BLaER1 treated with 17β-estradiol and CSF1 and Interleukin-3, amounts not matched to agents 10 nM and 100 nM (cell line): ENCODE results near the gene PLXNA3.

Experiments
- H3K27ac ChIP-seq, 11 experiments: shearing (Covaris generic); formaldehyde crosslinking; 2 replicates each; pipeline ENCODE4 v1.8.1; 2022
- H3K27me3 ChIP-seq, 11 experiments: shearing (Covaris generic); formaldehyde crosslinking; 2 replicates each; pipeline ENCODE4 v1.8.1; 2022
- H3K36me3 ChIP-seq, 11 experiments: shearing (Covaris generic); formaldehyde crosslinking; 2 replicates each; pipeline ENCODE4 v1.8.1; 2022
- H3K4me1 ChIP-seq, 10 experiments: shearing (Covaris generic); formaldehyde crosslinking; 2 replicates each; pipeline ENCODE4 v1.8.1; 2022
- H3K4me2 ChIP-seq, 11 experiments: shearing (Covaris generic); formaldehyde crosslinking; 2 replicates each; pipeline ENCODE4 v1.8.1; 2022
- H3K4me3 ChIP-seq, 10 experiments: shearing (Covaris generic); formaldehyde crosslinking; 2 replicates each; pipeline ENCODE4 v1.8.1; 2022
- H3K9ac ChIP-seq, 11 experiments: shearing (Covaris generic); formaldehyde crosslinking; 2 replicates each; pipeline ENCODE4 v1.8.1; 2022
- H3K9me3 ChIP-seq, 11 experiments: shearing (Covaris generic); formaldehyde crosslinking; replicated peaks in 1 of 11; 2 replicates each; pipeline ENCODE4 v1.8.1; 2022
- H4K20me1 ChIP-seq, 11 experiments: shearing (Covaris generic); formaldehyde crosslinking; 2 replicates each; pipeline ENCODE4 v1.8.1; 2022
- Cebpa-rat ChIP-seq, 11 experiments: shearing (Covaris generic); IDR thresholded peaks; 2 replicates each; pipeline ENCODE4 v1.8.1; 2022

Gene PLXNA3

DNA sequence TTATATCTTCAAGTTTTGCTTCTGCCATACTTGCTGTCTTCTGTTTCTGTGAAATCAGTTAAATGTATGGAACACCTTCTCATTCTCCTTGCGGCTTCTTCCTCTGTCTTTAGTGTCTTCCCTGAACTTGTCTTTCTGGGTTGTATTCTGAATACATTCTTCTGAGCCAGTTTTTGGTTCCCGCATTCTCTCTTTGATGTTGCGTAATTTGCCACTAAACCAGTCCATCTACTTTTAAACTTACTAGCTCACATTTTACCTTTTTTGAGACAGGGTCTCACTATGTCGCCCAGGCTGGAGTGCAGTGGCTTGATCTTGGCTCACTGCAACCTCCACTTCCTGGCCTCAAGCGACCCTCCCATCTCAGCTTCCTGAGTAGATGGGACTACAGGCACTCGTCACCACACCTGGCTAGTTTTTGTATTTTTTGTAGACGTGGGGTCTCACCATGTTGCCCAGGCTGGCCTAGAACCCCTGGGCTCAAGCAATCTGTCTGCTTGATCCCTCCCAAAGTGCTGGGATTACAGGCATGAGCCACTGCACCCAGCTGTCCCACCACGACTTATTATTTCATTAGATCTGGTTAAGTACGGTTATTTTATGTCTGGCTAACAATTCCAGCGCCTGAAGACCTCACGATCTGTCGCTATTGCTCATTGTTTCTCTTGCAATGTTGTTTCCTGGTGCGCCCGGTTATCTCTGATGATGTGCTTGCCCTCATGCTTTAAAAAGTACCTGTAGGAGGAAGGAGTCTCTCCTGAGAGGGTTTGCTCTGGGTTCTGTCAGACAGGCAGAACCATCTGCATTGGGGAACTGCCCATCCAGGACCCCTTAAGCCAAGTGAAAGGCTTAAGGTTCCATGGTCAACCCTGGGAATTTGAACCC lies 67.8 kb downstream of the PLXNA3 start:
- Histone ChIP-seq H3K4me3 (no peak overlapping the region), H3K36me3 (peaks cover 0 to 11% (median under 1%) of the 10 kb centered on the region in 11 experiments; a peak in 6 of 22 replicates), H3K27ac (no peak overlapping the region; a peak in 1 of 22 replicates), H4K20me1 (peaks cover 0 to 18% (median 3%) of the 10 kb centered on the region in 11 experiments; a peak in 8 of 22 replicates), H3K27me3 (peaks cover 47 to 88% (median 80%) of the 10 kb centered on the region in 11 experiments), H3K4me2 (peak overlapping the region in 2 of 11 experiments; percentile 9 to 12; a peak in 2 of 22 replicates), H3K4me1 (peaks cover 8 to 25% (median 17%) of the 10 kb centered on the region in 10 experiments; a peak in 18 of 20 replicates), H3K9me3 (no peaks in the 10 kb centered on the region), H3K9ac (no peak overlapping the region)
- TF ChIP-seq Cebpa-rat (IDR thresholded peaks at IDR 0.05), result peak in 7 of 11 experiments; percentile 15 to 79 (median 49); a peak in 7 of 22 replicates

DNA sequence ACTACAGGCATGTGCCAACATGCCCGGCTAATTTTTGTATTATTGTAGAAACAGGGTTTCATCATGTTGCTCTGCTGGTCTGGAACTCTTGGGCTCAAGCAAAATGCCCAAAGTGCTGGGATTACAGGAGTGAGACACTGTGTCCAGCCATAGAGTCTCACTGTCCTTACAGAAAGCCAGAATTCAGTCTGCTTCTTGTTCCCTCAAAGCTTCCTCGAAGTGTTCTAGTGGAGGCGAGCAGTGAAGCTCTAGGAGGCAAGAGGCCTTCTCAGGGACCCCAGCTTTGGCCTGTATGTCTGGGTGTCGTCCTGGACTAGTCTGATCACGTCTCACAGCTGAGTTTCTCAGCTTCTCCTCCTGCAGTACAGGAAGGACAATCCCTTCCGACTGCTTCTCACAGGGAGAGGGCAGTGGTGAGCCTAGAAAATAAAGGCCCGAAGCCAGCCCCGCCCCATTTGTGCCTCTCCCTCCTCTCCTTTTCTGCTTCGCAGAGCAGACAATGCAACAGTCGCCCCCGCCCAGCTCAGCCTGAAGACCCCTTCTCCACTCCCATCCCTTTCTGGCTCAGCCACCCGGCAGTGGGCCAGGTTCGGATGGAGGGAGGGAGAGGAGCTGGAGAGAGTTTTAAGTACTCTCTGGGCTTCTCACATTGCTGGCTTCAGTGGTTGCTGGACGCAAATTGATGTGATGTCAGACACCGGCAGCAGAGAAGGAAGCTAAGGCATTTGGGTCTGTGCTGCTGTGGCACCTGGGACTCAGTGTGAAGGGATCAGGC lies 69.0 kb downstream of the PLXNA3 start:
- Histone ChIP-seq H3K4me1 (peaks cover 8 to 25% (median 17%) of the 10 kb centered on the region in 10 experiments; a peak in 18 of 20 replicates), H4K20me1 (peaks cover 0 to 23% (median 6%) of the 10 kb centered on the region in 11 experiments; a peak in 9 of 22 replicates), H3K27me3 (peaks cover 47 to 88% (median 81%) of the 10 kb centered on the region in 11 experiments), H3K4me2 (peak overlapping the region; percentile 19 to 69 (median 58); a peak in 21 of 22 replicates), H3K4me3 (peak overlapping the region in 2 of 10 experiments; percentile 30 to 41; a peak in 1 of 20 replicates), H3K9ac (peak overlapping the region; percentile 23 to 59 (median 52); a peak in 18 of 22 replicates), H3K27ac (peak overlapping the region; percentile 11 to 63 (median 53); a peak in 19 of 22 replicates), H3K9me3 (no peaks in the 10 kb centered on the region), H3K36me3 (peaks cover 0 to 17% (median 5%) of the 10 kb centered on the region in 11 experiments; a peak in 10 of 22 replicates)
- no peak for TF ChIP-seq Cebpa-rat (IDR thresholded peaks at IDR 0.05)
